K562 (cell line): ENCODE data around the gene PHPT1. TPM values are rescaled to one million over a fixed set of nuclear protein-coding genes. Genes with fewer than 3 reads are reported as not detected.

Experiments
- CBX5 ChIP-seq: IDR thresholded peaks from 2 replicates; pipeline ENCODE4 v1.6.1; 2014; ENCODE audit warnings: low read depth, borderline replicate concordance
- ESRRB ChIP-seq: fragments of 250-450 bp; sonication (Bioruptor Pico); IDR thresholded peaks from 2 replicates; pipeline ENCODE4 v1.5.0; 2020; ENCODE audit warnings: mild to moderate bottlenecking, moderate library complexity, borderline replicate concordance
- GATA2 ChIP-seq: sonication (generic); formaldehyde crosslinking; IDR thresholded peaks from 2 replicates; pipeline ENCODE4 v1.4.0; 2020; ENCODE audit warnings: mild to moderate bottlenecking, missing genetic modification reagents
- HCFC1 ChIP-seq: IDR thresholded peaks from 2 replicates; pipeline ENCODE4 v1.6.1; 2012; ENCODE audit warnings: low read depth, low read length, improper control_type of control experiment
- HNRNPUL1 ChIP-seq: fragments of 200-400 bp; formaldehyde crosslinking; IDR thresholded peaks from 2 replicates; pipeline ENCODE4 v1.6.1; 2017; ENCODE audit warnings: low read length
- RFX5 ChIP-seq: IDR thresholded peaks from 2 replicates; pipeline ENCODE4 v1.6.1; 2011; ENCODE audit warnings: low read depth, mild to moderate bottlenecking, improper control_type of control experiment, low read length
- SMARCB1 ChIP-seq: IDR thresholded peaks from 2 replicates; pipeline ENCODE4 v1.6.1; 2011; ENCODE audit warnings: improper control_type of control experiment, low read depth; ENCODE audit not compliant: insufficient read length
- TAF7 ChIP-seq: fragments of 450-650 bp; IDR thresholded peaks from 2 replicates; pipeline ENCODE4 v1.6.1; 2016; ENCODE audit warnings: missing genetic modification characterization, missing compliant biosample characterization
- ZNF133 ChIP-seq: fragments of 250-450 bp; sonication (Bioruptor Pico); IDR thresholded peaks from 2 replicates; pipeline ENCODE4 v1.4.0; 2020; ENCODE audit warnings: mild to moderate bottlenecking
- ZNF592 ChIP-seq: fragments of 450-650 bp; IDR thresholded peaks from 2 replicates; pipeline ENCODE4 v1.6.1; 2017; ENCODE audit warnings: antibody characterized with exemption, mild to moderate bottlenecking
- polyA plus RNA-seq, 8 experiments: library from polyadenylated mRNA; depleted of rRNA in 4 of 8; stranded (reverse) in 5 of 8; unstranded in 3 of 8; fragments of >200 nt; fragmentation: Nextera tagmentation in 2 of 8; fragmentation: Illumina TruSeq in 1 of 8; extraction: Ambion mirVana in 2 of 8; extraction: Trizol in 1 of 8; gene quantifications; 2 replicates each; pipeline versions ENCODE4 v1.2.1 to v1.2.3, GENCODE V29; 2011 to 2014; ENCODE audit warnings: inconsistent platforms in 1 of 8, missing spikeins in 1 of 8
- total RNA-seq, 7 experiments: library from RNA; depleted of rRNA in 6 of 7; stranded (reverse); fragments of >200 nt in 6 of 7; fragmentation: Illumina TruSeq in 2 of 7; extraction: Trizol in 2 of 7; gene quantifications; 2 replicates each; pipeline versions ENCODE4 v1.2.1 to v1.2.3, GENCODE V29; 2011 to 2021; ENCODE audit warnings: low replicate concordance in 1 of 7
- TF ChIP-seq, protein P1 (sequence below): fragments of 200-800 bp; sonication (Bioruptor generic); IDR thresholded peaks from 2 replicates; pipeline ENCODE4 v1.6.1; 2017; ENCODE audit warnings: missing genetic modification characterization, missing compliant biosample characterization
- TF ChIP-seq, protein P2 (sequence below): fragments of 250-450 bp; sonication (Bioruptor Pico); IDR thresholded peaks from 2 replicates; pipeline ENCODE4 v1.5.0; 2021; ENCODE audit warnings: mild to moderate bottlenecking, borderline replicate concordance

PHPT1 gene
- total and polyA plus RNA-seq, 9 of the 15 experiments (the other 6 are each of a cell fraction or from before 2014, with no cell fraction given) = 20.9 to 166 (median 129) TPM

DNA sequence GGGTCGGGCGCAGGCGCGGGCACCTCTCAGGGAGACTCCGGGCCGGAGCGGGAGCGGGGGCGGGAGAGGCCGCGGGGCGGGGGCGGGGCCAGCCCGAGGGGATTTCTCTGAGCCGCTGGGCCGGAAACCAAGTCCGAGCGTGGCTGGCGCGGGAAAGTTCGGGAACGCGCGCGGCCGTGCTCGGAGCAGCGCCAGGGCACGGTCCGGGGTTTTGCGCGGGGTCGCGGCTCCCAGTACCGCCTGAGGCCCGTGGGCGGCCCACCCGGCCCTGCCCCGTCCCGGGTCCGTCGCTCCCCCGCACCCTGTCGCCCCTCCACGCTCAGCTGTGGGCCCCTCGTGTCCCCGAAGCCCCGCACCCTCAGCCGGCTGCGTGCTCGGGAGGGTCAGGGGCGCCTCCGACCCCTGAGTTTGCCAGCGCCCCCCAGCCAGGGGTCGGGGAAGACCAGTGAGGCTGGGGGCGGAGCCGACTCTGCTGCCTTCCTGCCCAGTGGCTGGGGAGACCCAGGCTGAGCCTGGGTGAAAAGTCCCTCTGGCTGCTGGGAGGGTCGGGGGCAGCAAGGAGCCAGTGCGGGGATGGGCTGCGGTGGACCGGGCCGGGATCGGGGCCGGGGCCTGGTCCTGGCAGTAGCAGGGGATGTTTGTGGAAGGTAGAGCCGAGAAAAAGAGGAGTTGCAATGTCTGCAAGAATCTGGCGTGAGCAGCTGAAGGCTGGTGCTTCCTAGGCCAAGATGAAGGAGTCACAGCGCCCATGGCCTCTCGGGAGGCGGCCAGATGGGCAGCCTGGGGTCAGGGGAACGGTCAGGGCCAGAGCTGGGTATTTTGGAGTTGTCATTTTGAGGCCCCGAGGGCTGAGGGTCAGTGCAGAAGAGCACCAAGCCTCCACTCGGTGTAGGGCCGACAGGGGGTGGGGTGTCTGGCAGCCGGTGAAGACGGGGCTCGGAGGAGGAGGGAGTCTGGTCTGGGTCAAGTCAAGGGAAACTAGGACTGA lies 37.7 kb downstream of the PHPT1 start (continued):
- 0 out of 2 replicates have a peak, but pooled peaks have one; percentile 16 for TF ChIP-seq ZNF592
- no peak for TF ChIP-seq TAF7 (tag)
- TF ChIP-seq ESRRB (CRISPR knock-in tag) = no peak
- TF ChIP-seq SMARCB1 = peak; percentile 83
- TF ChIP-seq, protein P1, sequence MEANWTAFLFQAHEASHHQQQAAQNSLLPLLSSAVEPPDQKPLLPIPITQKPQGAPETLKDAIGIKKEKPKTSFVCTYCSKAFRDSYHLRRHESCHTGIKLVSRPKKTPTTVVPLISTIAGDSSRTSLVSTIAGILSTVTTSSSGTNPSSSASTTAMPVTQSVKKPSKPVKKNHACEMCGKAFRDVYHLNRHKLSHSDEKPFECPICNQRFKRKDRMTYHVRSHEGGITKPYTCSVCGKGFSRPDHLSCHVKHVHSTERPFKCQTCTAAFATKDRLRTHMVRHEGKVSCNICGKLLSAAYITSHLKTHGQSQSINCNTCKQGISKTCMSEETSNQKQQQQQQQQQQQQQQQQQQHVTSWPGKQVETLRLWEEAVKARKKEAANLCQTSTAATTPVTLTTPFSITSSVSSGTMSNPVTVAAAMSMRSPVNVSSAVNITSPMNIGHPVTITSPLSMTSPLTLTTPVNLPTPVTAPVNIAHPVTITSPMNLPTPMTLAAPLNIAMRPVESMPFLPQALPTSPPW = peak; percentile 62
- TF ChIP-seq RFX5 = no peak
- TF ChIP-seq, protein P2, sequence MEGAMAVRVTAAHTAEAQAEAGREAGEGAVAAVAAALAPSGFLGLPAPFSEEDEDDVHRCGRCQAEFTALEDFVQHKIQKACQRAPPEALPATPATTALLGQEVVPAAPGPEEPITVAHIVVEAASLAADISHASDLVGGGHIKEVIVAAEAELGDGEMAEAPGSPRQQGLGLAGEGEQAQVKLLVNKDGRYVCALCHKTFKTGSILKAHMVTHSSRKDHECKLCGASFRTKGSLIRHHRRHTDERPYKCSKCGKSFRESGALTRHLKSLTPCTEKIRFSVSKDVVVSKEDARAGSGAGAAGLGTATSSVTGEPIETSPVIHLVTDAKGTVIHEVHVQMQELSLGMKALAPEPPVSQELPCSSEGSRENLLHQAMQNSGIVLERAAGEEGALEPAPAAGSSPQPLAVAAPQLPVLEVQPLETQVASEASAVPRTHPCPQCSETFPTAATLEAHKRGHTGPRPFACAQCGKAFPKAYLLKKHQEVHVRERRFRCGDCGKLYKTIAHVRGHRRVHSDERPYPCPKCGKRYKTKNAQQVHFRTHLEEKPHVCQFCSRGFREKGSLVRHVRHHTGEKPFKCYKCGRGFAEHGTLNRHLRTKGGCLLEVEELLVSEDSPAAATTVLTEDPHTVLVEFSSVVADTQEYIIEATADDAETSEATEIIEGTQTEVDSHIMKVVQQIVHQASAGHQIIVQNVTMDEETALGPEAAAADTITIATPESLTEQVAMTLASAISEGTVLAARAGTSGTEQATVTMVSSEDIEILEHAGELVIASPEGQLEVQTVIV (CRISPR knock-in tag) = no peak
- TF ChIP-seq HCFC1 = no peak
- TF ChIP-seq HNRNPUL1 = no peak
- TF ChIP-seq CBX5 = no peak
- no peak for TF ChIP-seq ZNF133
- no peak for TF ChIP-seq GATA2 (CRISPR knock-in tag)
